Measurements from ENCODE around the gene SRC. TPM values are rescaled to one million over a fixed set of nuclear protein-coding genes. Genes with fewer than 3 reads are reported as not detected.

Gene SRC
- total and polyA plus RNA-seq, 2 of the 8 experiments (the other 6 are each of a cell fraction or from before 2014, with no cell fraction given), result 27.6 to 28.8 TPM

DNA sequence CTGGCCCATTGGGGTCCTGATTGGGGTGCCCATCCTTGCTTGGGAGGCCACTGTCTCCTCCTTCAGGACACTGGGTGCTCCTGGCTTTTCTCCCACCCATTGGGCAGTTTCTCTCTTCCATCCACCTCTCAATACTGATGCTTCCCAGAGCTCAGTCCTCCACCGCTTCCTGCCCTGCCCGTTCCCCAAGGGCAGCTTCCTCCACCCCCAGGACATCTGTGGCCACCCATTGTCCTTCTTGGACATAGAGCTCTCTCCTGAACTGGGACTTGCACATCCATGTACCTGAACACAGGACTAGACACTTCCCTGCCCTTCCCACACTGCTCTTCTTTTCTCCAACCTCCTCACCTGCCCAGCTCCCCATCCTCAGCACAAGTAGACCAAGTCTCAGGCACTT lies 105.7 kb downstream of the SRC start:
- Histone ChIP-seq H2BK20ac (ENCODE audit: low read length) (no peak overlapping the region), H3K27ac (ENCODE audit: low read depth, low read length) (no peak overlapping the region), H3K4ac (replicated peaks; ENCODE audit: insufficient read length, low read depth, low read length) (no peak overlapping the region), H3K23ac (ENCODE audit: insufficient read length) (no peak overlapping the region), H3K14ac (ENCODE audit: insufficient read length) (no peak overlapping the region), H2AFZ (ENCODE audit: low read length) (no peak overlapping the region), H3K9me3 (ENCODE audit: insufficient read depth in 2 of 2, low read depth in 1 of 2, low read length in 1 of 2) (peaks cover 0 to 2% of the 10 kb centered on the region in 2 experiments; a peak in 1 of 4 replicates), H4K91ac (replicated peaks; ENCODE audit: insufficient read length, low read length) (no peak overlapping the region), H2AK5ac (ENCODE audit: low read depth, low read length) (no peak overlapping the region), H3K4me1 (replicated peaks in 1 of 4; ENCODE audit: control insufficient read depth in 3 of 4, insufficient read depth in 4 of 4, low read length in 3 of 4) (no peaks in the 10 kb centered on the region), H3K18ac (ENCODE audit: extremely low read depth, low read length) (no peak overlapping the region), H3K79me1 (ENCODE audit: low read depth, low read length) (no peaks in the 10 kb centered on the region), H3K9ac (replicated peaks in 1 of 4; ENCODE audit: extremely low read depth in 1 of 4, low read depth in 3 of 4, low read length in 3 of 4) (no peak overlapping the region), H4K20me1 (replicated peaks in 1 of 2; ENCODE audit: control insufficient read depth in 1 of 2, insufficient read depth in 2 of 2, low read length in 2 of 2) (peaks cover 0 to 2% of the 10 kb centered on the region in 2 experiments), H3K4me2 (ENCODE audit: insufficient read depth in 1 of 2, low read depth in 2 of 2, low read length in 2 of 2) (no peak overlapping the region), H3K27me3 (replicated peaks in 1 of 4; ENCODE audit: control insufficient read depth in 3 of 4, extremely low read depth in 1 of 4, insufficient read depth in 3 of 4, low read length in 3 of 4) (peaks cover 0 to 2% (median 0%) of the 10 kb centered on the region in 4 experiments; a peak in 1 of 7 replicates), H2BK120ac (replicated peaks; ENCODE audit: low read depth, low read length) (no peak overlapping the region), H3K4me3 (ENCODE audit: extremely low read depth in 1 of 4, insufficient read depth in 2 of 4, low read depth in 3 of 4, low read length in 4 of 4) (no peak overlapping the region), H4K5ac (ENCODE audit: insufficient read length, low read depth, low read length) (no peak overlapping the region), H3K56ac (replicated peaks; ENCODE audit: insufficient read length, low read depth, low read length) (no peak overlapping the region), H3K23me2 (ENCODE audit: low read depth, low read length) (peaks cover 12% of the 10 kb centered on the region; the same call in 1 of the 2 replicates), H3K36me3 (ENCODE audit: control insufficient read depth in 2 of 4, insufficient read depth in 4 of 4, low read length in 3 of 4) (no peaks in the 10 kb centered on the region), H2BK15ac (ENCODE audit: low read length) (no peak overlapping the region), H3K79me2 (ENCODE audit: control insufficient read depth in 1 of 2, insufficient read depth in 2 of 2, low read length in 2 of 2) (no peaks in the 10 kb centered on the region), H2BK5ac (ENCODE audit: low read depth, low read length) (no peak overlapping the region), H4K8ac (ENCODE audit: extremely low read depth, insufficient read depth, low read length) (no peak overlapping the region), H2BK12ac (ENCODE audit: low read depth, low read length) (0 out of 2 replicates have a peak overlapping the region, but pooled peaks have one; percentile 17)
- CTCF ChIA-PET (ENCODE audit: partially characterized antibody), result no interaction called here
- DNase-seq (ENCODE audit: low read depth in 1 of 2, low spot score in 2 of 2), result no peak
- no peak for FAIRE-seq
- 78% methylated on average over 2 of the region's 2 CpGs; no CpG with 5 or more reads in 1 of the 2 experiments for WGBS, 2 experiments (ENCODE audit: extremely low coverage in 1 of 2, insufficient coverage in 1 of 2, insufficient read length in 1 of 2, insufficient replicate concordance in 2 of 2, low coverage in 1 of 2, low lambda C conversion rate in 2 of 2, missing lambda C conversion rate in 1 of 2)
- POLR2A ChIA-PET (ENCODE audit: partially characterized antibody), result no interaction called here
- TF ChIP-seq, protein P1, sequence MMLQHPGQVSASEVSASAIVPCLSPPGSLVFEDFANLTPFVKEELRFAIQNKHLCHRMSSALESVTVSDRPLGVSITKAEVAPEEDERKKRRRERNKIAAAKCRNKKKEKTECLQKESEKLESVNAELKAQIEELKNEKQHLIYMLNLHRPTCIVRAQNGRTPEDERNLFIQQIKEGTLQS (IDR thresholded peaks at IDR 0.05; ENCODE audit: insufficient read depth, low read depth, low read length), result no peak
- TF ChIP-seq POU5F1 (IDR thresholded peaks at IDR 0.05; ENCODE audit: low read depth, low read length) (no peak), SIN3A (conservative IDR thresholded peaks at IDR 0.05 in 1 of 2, IDR thresholded peaks at IDR 0.05 in 1 of 2; ENCODE audit: low read depth in 1 of 2, low read length in 2 of 2) (no peak), BRCA1 (IDR thresholded peaks at IDR 0.05; ENCODE audit: low read depth, low read length) (no peak), PHF8 (conservative IDR thresholded peaks at IDR 0.05; ENCODE audit: low read depth, low read length) (no peak), KDM5A (IDR thresholded peaks at IDR 0.05; ENCODE audit: low read length) (no peak), CHD2 (IDR thresholded peaks at IDR 0.05; ENCODE audit: low read length) (no peak), TCF12 (IDR thresholded peaks at IDR 0.05; ENCODE audit: low read depth, low read length) (no peak), TBP (IDR thresholded peaks at IDR 0.05; ENCODE audit: low read depth, low read length) (no peak), SAP30 (IDR thresholded peaks at IDR 0.05; ENCODE audit: insufficient read depth, insufficient replicate concordance, low read length) (no peak), CEBPB (IDR thresholded peaks at IDR 0.05; ENCODE audit: low read depth, low read length) (no peak), ZNF274 (IDR thresholded peaks at IDR 0.05; ENCODE audit: borderline replicate concordance, extremely low read depth, low read length) (no peak)

All from H1 (cell line).